ENCODE measurements around the gene CXCL12.

Gene CXCL12

GRCh38 chr10:44369854-44370253 is 15.0 kb downstream of the CXCL12 start:
- no peak overlapping the region for H3K4me3 ChIP-seq (ENCODE audit: low read depth, low read length)
- TF ChIP-seq CTCF (IDR thresholded peaks at IDR 0.05; ENCODE audit: low read depth, low read length): no peak

- no peak overlapping the region for H3K4me3 ChIP-seq (ENCODE audit: low read depth, low read length)
- TF ChIP-seq CTCF (IDR thresholded peaks at IDR 0.05; ENCODE audit: low read depth, low read length): no peak
Observed at GRCh38 chr10:44369296-44369695, 15.6 kb downstream of the CXCL12 start.

GRCh38 chr10:44368637-44369036 is 16.3 kb downstream of the CXCL12 start:
- TF ChIP-seq CTCF (IDR thresholded peaks at IDR 0.05; ENCODE audit: low read depth, low read length): no peak
- no peak overlapping the region for H3K4me3 ChIP-seq (ENCODE audit: low read depth, low read length)

GRCh38 chr10:44366941-44367630 is 17.8 kb downstream of the CXCL12 start:
- no peak overlapping the region for H3K4me3 ChIP-seq (ENCODE audit: low read depth, low read length)
- TF ChIP-seq CTCF (IDR thresholded peaks at IDR 0.05; ENCODE audit: low read depth, low read length): no peak

- no peak overlapping the region for H3K4me3 ChIP-seq (ENCODE audit: low read depth, low read length)
- no peak for TF ChIP-seq CTCF (IDR thresholded peaks at IDR 0.05; ENCODE audit: low read depth, low read length)
Observed at GRCh38 chr10:44364566-44364965, 20.3 kb downstream of the CXCL12 start.

GRCh38 chr10:44363716-44364115 is 21.2 kb downstream of the CXCL12 start:
- no peak for TF ChIP-seq CTCF (IDR thresholded peaks at IDR 0.05; ENCODE audit: low read depth, low read length)

GRCh38 chr10:44362866-44363711 is 21.8 kb downstream of the CXCL12 start:
- no peak for TF ChIP-seq CTCF (IDR thresholded peaks at IDR 0.05; ENCODE audit: low read depth, low read length)
- H3K4me3 ChIP-seq (ENCODE audit: low read depth, low read length): no peak overlapping the region

More at GRCh38 chr10:44363716-44364115, 21.2 kb downstream of the CXCL12 start:
- no peak overlapping the region for H3K4me3 ChIP-seq (ENCODE audit: low read depth, low read length)

Data from WI38 (cell line).